LoVo (cell line): ENCODE data around the gene SAPCD2.
"Not testable (repeated sequence)": the region's sequence is repeated elsewhere in the genome, so short reads cannot be mapped to it uniquely, and the experiment has no call there.

ENCODE experiments used
- DNase-seq: peaks from one replicate; pipeline ENCODE4 v3.0.0-alpha.2; 2016; ENCODE audit warnings: low spot score

SAPCD2 gene

GRCh38 chr9:137064880-137065164, 5.5 kb downstream of the SAPCD2 start:
- DNase-seq = no peak

GRCh38 chr9:137064027-137064879, 6.1 kb downstream of the SAPCD2 start:
- DNase-seq = no peak

DNA sequence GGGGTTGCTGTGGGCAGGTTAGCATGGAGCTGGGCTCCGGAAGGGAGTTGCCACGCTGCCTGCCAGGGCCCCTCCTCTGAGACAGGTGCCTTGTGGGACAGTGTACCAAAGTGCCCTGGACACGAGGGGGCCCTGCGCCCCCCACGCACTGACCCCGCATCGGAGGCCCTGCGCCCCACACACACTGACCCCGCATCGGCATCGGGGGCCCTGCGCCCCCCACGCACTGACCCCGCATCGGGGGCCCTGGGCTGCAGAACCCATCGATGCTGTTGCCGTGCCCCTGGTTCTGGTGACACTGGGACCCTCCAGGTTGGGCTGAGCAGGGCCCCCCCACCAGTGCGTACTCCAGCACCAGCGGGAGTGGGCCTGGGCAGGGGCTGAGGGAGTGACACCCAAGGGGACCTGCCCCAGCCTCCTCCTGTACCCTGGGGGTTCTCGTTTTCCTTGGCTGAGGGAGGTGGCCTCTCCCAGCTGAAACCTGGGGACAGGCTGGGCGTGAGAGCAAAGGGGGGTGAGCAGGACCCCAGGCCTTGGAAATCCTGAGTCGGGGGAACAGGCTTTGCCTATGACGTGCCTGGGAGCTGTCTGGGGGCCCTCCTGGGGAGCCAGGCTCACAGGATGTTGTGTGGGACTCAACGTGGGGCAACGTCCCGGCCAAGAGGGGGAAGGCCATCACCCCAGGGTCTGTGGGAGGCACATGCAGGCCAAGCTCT, 6.9 kb downstream of the SAPCD2 start:
- no peak for DNase-seq

DNA sequence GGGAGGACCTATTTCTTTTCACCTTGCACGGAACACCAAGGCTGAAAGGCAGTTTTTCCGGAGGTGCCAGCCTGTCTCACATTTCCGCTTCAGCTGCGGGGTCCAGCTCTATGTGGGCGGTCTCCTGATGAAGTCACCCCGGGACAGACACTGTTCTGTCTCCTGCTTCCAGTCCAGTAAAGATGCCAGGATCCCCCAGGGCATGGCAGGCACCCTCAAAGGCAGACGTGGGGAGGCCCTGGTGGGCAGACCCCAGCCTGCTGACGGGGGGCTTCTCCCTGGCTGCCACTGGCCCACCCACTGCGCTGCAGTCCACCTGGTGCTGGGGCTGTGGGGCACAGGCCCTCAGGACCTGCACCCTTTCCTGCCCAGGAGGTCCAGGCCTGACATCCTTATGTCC, 7.6 kb downstream of the SAPCD2 start:
- not testable (repeated sequence) for DNase-seq

DNA sequence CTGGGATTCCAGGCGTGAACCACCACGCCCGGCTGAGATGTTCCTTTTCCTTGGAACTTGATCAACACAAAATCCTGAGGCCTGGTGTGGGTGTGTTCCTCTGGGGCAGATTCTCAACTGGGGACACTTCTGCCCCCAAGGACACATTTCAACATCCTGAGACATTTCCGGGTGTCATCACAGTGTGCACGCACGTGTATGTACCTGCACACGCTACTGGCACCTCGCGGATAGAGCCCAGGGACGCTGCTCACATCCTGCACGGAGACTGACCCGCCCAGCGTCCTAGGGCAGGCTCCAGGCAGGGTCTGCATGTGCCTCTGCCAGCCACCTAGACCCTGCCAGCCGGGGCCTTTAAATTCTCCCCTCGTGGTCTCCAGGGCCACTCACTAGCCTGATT, 8.0 kb downstream of the SAPCD2 start:
- DNase-seq = no peak

GRCh38 chr9:137058521-137059234, 11.7 kb downstream of the SAPCD2 start:
- no peak for DNase-seq

- no peak for DNase-seq
Observed at GRCh38 chr9:137057545-137057944, 12.8 kb downstream of the SAPCD2 start.

DNA sequence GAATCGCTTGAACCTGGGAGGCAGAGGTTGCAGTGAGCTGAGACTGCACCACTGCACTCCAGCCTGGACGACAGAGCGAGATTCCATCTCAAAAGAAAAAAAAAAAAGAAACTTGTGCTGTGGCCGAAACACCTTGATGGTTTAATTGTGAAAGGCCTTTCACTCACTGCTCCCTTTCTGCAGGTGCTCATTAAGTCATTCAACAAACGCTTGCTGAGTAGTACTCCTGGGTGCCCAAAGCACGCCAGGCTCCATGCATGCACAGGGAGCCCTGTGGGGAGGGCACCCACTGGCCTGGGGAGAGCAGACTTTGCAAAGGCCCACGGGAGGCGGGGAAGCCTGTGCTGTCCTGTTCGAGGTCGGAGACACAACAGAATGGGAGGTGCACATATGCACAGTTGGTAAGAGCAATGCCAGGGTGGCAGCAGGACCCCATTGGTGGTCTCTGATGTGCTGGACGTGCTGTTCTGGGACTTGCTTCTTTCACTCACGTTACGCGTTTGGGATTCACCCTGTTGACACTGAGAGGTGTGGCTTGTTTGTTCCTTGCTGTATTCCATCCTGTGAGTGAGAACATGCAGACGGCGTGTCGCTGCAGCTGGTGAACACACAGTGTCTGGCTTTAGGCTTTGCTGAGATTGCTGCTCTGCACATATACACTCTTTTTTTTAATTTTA, 13.5 kb downstream of the SAPCD2 start:
- no peak for DNase-seq

DNA sequence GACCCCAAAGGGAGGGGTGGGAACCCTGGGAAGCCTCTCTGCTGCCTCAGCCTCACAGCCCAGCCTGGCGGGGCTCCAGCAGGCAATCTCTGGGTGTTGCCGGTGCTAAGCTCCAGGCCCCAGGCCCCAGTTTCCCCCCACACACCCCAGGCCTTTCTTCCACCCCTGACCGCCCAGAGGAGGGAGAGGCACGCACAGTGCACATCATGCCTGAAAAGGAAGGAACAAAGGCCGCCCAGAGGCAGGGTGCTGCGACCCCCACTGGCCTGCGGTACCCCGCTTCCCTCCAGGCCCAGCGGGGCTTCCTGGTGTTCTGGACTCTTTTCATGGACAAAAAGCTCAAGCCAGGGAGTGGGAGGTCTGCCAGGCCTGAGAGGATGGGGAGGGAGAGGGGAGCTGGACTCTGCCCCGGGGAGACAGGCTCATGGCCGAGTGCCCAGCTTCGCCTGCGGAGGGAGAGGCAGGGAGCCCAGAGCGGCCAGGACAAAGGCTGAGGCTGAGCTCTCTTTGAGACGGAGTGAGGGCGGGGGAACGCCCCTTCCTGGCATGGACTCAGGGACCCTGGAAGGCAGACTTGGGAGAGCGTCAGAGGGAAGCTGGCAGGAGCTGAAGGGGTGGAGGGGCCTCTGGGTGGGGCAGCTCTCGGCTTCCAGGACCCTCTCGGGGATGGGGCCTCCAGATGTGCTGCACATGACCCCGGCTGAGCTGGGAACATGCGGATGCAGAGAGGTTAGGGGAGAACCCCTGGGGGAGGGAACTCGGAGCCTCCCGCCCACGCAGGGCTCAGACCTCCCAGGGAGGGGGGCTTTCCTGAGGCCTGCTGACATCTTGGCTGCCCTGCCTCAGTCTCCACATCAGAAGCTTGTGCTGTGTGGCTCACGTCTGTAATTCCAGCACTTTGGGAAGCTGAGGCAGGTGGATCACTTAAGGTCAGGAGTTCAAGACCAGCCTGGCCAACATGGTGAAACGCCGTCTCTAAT, 14.7 kb downstream of the SAPCD2 start:
- DNase-seq = peak; percentile 49

DNA sequence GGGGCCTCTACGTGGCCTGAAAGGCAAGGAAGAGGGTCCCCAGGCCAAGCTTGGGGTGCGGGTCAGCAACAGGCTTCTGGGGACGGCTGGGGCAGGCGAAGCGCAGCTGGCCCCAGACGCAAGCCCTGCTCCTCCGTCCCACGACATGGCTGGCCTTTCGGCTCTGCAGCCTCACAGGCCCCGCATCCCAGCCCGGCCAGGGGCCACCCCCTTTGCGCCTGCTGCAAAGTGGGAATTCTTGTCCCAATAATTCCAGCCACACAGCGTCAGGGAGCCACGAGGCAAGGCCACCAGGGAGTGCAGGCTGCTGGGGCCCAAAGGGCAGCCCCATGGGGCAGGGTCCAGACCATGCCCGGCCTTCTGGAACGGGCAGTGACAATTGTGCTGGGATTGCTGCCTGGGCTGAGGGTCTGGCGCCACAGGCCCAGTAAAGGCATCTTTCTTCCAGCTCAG, 15.4 kb downstream of the SAPCD2 start:
- DNase-seq = no peak

GRCh38 chr9:137053944-137054931, 16.1 kb downstream of the SAPCD2 start, which contains the start of gene ENTPD2:
TSS of gene ENTPD2 (minus strand) at chr9:137054061. CDS start at chr9:137053997, 64 bp downstream.
- DNase-seq = peak; percentile 82

- DNase-seq = no peak
Observed at GRCh38 chr9:137052998-137053943, 17.1 kb downstream of the SAPCD2 start.

GRCh38 chr9:137052293-137052692, 18.1 kb downstream of the SAPCD2 start:
- no peak for DNase-seq

DNA sequence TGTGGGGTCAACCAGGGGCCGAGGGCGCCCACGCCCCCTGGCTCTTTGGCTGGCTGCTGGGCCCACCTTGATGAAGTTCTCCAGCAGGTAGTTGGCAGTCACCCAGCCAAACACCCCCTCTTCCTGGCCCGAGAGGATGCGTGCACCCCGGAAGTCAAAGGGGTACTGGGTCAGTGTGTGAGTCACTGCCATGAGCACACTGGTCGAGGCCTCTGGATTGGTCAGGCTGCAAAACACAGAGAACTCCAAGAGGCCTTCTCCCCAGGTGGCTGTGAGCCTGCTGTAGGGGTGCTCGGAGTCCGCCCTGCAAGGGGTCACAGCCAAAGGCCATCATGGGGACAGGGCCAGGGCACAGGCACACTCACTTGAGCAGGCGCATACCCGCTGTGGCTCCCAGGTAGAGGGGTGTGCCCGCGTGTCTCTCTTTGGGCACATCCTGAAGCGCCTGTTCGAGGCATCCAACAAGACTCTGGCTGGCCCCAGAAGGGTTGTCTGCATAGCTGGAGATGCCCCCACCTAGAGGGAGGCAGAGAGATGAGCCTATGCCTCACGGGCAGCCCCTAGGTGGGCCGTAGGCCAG, 19.1 kb downstream of the SAPCD2 start:
- no peak for DNase-seq

DNA sequence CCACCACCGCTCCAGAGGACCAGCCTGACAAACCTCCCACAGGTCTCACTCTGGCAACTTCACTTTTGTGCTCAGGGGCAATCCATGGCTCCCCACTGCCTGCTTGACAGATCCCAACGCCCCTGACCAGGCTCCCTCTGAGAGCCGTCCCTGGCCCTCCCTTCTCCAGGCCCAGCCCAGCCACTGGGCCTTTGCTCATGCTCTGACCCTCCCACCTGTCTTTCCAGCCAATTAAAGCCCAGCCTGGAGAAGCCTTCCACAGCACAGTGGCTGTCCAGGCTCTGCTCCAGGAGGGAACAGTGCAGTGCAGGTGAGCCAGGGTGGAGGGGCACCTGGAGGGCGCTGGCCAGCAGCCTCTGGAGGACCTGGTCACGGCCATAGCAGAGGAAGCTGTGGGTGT, 19.8 kb downstream of the SAPCD2 start:
- no peak for DNase-seq

DNA sequence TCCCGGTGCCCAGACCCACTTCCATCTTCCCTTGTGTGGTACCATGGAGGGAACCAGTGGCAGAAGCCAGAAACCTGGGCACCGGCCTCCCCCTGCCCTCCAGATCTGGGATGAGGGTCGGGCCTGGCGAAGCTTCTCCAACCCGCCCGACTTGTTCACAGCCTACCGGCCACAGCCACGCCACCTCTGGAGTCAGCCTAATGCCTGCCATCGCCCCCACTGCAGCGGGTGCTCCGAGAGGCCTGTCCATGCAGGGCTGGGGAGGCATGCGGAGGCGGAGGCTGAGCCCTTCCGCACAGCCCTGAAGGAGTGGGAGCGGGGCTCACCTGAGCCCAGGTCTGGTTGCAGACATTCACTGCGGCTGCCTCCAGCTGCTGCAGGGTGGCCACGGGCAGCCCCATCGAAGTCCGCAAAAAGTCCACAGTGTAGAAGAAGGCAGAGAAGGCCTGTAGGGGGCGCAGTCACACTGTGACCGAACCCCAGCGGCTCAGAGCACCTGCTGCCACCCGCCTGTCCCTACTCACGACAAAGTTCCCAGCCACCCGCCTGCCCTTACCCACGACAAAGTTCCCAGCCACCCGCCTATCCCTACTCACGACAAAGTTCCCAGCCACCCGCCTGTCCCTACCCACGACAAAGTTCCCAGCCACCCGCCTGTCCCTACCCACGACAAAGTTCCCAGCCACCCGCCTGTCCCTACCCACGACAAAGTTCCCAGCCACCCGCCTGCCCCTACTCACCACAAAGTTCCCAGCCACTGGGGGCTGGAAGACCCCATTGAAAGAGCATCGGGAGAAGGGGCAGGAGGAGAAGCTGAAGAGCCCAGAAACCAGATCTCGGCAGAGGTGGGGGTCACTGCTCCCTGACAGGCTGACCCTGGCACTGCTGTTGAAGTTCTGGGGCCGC, 20.6 kb downstream of the SAPCD2 start:
- peak; percentile 30 for DNase-seq
